Fibroblast of skin of left quadriceps (primary cell): ENCODE measurements around the gene BCL11B.

Experiments
- DNase-seq, 2 experiments: peaks; one replicate each; pipeline ENCODE4 v3.0.0-alpha.2; 2013; ENCODE audit warnings: low read depth in 2 of 2

The BCL11B gene

GRCh38 chr14:99119554-99120525 lies 152.2 kb downstream of the BCL11B start:
- DNase-seq = no peak
